Measurements from ENCODE around the gene S100A6.

Gene S100A6

GRCh38 chr1:153544453-153545066, 8.8 kb upstream of the S100A6 start:
- DNase-seq = no peak

- DNase-seq = no peak
Measured at GRCh38 chr1:153543736-153544135, 7.9 kb upstream of the S100A6 start.

- DNase-seq = no peak
Measured at GRCh38 chr1:153542956-153543711, 7.3 kb upstream of the S100A6 start.

- no peak for DNase-seq
Measured at GRCh38 chr1:153541641-153542590, 6.1 kb upstream of the S100A6 start.

- DNase-seq = peak; percentile 69
Measured at GRCh38 chr1:153540394-153541361, 4.9 kb upstream of the S100A6 start, which contains the start of gene S100A5. S100A5 (minus strand) TSS chr1:153540934; CDS start chr1:153540191, 743 bp downstream.

- no peak for DNase-seq
Measured at GRCh38 chr1:153539395-153540093, 3.8 kb upstream of the S100A6 start.

GRCh38 chr1:153538315-153538821, 2.6 kb upstream of the S100A6 start:
- DNase-seq = no peak

GRCh38 chr1:153537376-153537730, 1.6 kb upstream of the S100A6 start:
- DNase-seq = no peak

GRCh38 chr1:153536671-153537375, 1.0 kb upstream of the S100A6 start:
- no peak for DNase-seq

GRCh38 chr1:153536012-153536670, 350 bp upstream of the S100A6 start:
- peak; percentile 85 for DNase-seq

GRCh38 chr1:153534925-153535241, 908 bp downstream of the S100A6 start:
- DNase-seq = no peak

GRCh38 chr1:153534226-153534924, 1.4 kb downstream of the S100A6 start:
- no peak for DNase-seq

- DNase-seq = peak; percentile 94
Measured at GRCh38 chr1:153533689-153534201, 2.0 kb downstream of the S100A6 start.

GRCh38 chr1:153532769-153533599, 2.8 kb downstream of the S100A6 start:
- DNase-seq = peak; percentile 88

GRCh38 chr1:153532181-153532580, 3.6 kb downstream of the S100A6 start:
- no peak for DNase-seq

GRCh38 chr1:153531638-153532037, 4.2 kb downstream of the S100A6 start:
- no peak for DNase-seq

GRCh38 chr1:153527683-153528040, 8.1 kb downstream of the S100A6 start:
- no peak for DNase-seq

GRCh38 chr1:153527023-153527682, 8.6 kb downstream of the S100A6 start:
- DNase-seq = peak; percentile 35
